HepG2 (cell line): ENCODE data around the gene HDLBP. TPM values are rescaled to one million over a fixed set of nuclear protein-coding genes. Genes with fewer than 3 reads are reported as not detected.

ENCODE experiments used
- PPARG ChIP-seq: conservative IDR thresholded peaks from 2 replicates; pipeline ENCODE4 v1.6.1; 2016; ENCODE audit warnings: missing biosample characterization, missing genetic modification reagents
- STAG1 ChIP-seq: sonication (generic); formaldehyde crosslinking; IDR thresholded peaks from 2 replicates; pipeline ENCODE4 v1.4.0; 2020; ENCODE audit warnings: missing genetic modification reagents
- ZNF350 ChIP-seq: sonication (generic); formaldehyde crosslinking; IDR thresholded peaks from 2 replicates; pipeline ENCODE4 v1.4.0; 2020; ENCODE audit warnings: mild to moderate bottlenecking, low read depth, missing genetic modification reagents, borderline replicate concordance
- polyA plus RNA-seq, 8 experiments: library from polyadenylated mRNA; depleted of rRNA in 3 of 8; stranded (reverse) in 7 of 8; unstranded in 1 of 8; fragments of >200 nt; fragmentation: Illumina TruSeq in 4 of 8; extraction: Trizol in 4 of 8; gene quantifications; 2 replicates each; pipeline versions ENCODE4 v1.2.1 to v1.2.3, GENCODE V29; 2011 to 2016; ENCODE audit warnings: low read depth in 4 of 8, missing spikeins in 1 of 8, mixed read lengths in 1 of 8; ENCODE audit not compliant: insufficient read depth in 1 of 8
- total RNA-seq, 5 experiments: library from RNA; depleted of rRNA; stranded (reverse); fragments of >200 nt; fragmentation: Illumina TruSeq; extraction: Trizol; gene quantifications; 2 replicates each; pipeline ENCODE4 v1.2.3, GENCODE V29; 2016; ENCODE audit warnings: low read depth in 1 of 5
- TF ChIP-seq, protein P1 (sequence below): sonication (generic); formaldehyde crosslinking; IDR thresholded peaks from 2 replicates; pipeline ENCODE4 v1.4.0; 2020; ENCODE audit warnings: missing genetic modification reagents
- TF ChIP-seq, protein P2 (sequence below): fragments of 450-650 bp; IDR thresholded peaks from 2 replicates; pipeline ENCODE4 v1.6.1; 2017; ENCODE audit warnings: mild to moderate bottlenecking
- TF ChIP-seq, protein P3 (sequence below): sonication (generic); formaldehyde crosslinking; IDR thresholded peaks from 2 replicates; pipeline ENCODE4 v1.5.0; 2020; ENCODE audit warnings: mild to moderate bottlenecking, missing genetic modification reagents, borderline replicate concordance
- TF ChIP-seq, protein P4 (sequence below): sonication (generic); formaldehyde crosslinking; IDR thresholded peaks from 2 replicates; pipeline ENCODE4 v1.5.1; 2020; ENCODE audit warnings: mild to moderate bottlenecking, missing genetic modification reagents
- TF ChIP-seq, protein P5 (sequence below): sonication (generic); formaldehyde crosslinking; IDR thresholded peaks from 2 replicates; pipeline ENCODE4 v1.5.1; 2020; ENCODE audit warnings: mild to moderate bottlenecking, missing genetic modification reagents, moderate library complexity

HDLBP gene
- total and polyA plus RNA-seq, 2 of the 13 experiments (the other 11 are each of a cell fraction or from before 2014, with no cell fraction given), result 464 to 707 TPM

DNA sequence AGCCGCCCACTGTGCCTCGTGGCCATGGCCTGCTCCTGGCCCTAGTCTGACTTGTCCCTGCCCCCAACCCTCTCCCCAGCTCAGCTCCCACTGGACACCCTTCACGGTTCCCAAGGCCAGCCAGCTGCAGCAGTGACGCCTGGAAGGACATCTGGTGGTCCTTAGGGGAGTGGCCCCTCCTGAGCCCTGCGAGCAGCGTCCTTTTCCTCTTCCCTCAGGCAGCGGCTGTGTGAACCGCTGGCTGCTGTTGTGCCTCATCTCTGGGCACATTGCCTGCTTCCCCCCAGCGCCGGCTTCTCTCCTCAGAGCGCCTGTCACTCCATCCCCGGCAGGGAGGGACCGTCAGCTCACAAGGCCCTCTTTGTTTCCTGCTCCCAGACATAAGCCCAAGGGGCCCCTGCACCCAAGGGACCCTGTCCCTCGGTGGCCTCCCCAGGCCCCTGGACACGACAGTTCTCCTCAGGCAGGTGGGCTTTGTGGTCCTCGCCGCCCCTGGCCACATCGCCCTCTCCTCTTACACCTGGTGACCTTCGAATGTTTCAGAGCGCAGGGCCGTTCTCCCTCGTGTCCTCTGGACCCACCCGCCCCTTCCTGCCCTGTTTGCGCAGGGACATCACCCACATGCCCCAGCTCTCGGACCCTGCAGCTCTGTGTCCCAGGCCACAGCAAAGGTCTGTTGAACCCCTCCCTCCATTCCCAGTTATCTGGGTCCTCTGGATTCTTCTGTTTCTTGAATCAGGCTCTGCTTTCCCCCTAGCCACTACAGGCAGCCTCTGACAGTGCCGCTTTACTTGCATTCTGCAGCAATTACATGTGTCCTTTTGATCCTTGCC lies 91.2 kb downstream of the HDLBP start (continued):
- TF ChIP-seq, protein P1, sequence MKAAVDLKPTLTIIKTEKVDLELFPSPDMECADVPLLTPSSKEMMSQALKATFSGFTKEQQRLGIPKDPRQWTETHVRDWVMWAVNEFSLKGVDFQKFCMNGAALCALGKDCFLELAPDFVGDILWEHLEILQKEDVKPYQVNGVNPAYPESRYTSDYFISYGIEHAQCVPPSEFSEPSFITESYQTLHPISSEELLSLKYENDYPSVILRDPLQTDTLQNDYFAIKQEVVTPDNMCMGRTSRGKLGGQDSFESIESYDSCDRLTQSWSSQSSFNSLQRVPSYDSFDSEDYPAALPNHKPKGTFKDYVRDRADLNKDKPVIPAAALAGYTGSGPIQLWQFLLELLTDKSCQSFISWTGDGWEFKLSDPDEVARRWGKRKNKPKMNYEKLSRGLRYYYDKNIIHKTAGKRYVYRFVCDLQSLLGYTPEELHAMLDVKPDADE (CRISPR knock-in tag), result peak; percentile 85; the same call in 1 of the 2 replicates
- TF ChIP-seq PPARG (CRISPR knock-in tag) (no peak; the same call in 1 of the 2 replicates), STAG1 (CRISPR knock-in tag) (no peak; the same call in 1 of the 2 replicates), ZNF350 (CRISPR knock-in tag) (no peak)
- TF ChIP-seq, protein P2, sequence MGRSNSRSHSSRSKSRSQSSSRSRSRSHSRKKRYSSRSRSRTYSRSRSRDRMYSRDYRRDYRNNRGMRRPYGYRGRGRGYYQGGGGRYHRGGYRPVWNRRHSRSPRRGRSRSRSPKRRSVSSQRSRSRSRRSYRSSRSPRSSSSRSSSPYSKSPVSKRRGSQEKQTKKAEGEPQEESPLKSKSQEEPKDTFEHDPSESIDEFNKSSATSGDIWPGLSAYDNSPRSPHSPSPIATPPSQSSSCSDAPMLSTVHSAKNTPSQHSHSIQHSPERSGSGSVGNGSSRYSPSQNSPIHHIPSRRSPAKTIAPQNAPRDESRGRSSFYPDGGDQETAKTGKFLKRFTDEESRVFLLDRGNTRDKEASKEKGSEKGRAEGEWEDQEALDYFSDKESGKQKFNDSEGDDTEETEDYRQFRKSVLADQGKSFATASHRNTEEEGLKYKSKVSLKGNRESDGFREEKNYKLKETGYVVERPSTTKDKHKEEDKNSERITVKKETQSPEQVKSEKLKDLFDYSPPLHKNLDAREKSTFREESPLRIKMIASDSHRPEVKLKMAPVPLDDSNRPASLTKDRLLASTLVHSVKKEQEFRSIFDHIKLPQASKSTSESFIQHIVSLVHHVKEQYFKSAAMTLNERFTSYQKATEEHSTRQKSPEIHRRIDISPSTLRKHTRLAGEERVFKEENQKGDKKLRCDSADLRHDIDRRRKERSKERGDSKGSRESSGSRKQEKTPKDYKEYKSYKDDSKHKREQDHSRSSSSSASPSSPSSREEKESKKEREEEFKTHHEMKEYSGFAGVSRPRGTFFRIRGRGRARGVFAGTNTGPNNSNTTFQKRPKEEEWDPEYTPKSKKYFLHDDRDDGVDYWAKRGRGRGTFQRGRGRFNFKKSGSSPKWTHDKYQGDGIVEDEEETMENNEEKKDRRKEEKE, result no peak
- TF ChIP-seq, protein P3, sequence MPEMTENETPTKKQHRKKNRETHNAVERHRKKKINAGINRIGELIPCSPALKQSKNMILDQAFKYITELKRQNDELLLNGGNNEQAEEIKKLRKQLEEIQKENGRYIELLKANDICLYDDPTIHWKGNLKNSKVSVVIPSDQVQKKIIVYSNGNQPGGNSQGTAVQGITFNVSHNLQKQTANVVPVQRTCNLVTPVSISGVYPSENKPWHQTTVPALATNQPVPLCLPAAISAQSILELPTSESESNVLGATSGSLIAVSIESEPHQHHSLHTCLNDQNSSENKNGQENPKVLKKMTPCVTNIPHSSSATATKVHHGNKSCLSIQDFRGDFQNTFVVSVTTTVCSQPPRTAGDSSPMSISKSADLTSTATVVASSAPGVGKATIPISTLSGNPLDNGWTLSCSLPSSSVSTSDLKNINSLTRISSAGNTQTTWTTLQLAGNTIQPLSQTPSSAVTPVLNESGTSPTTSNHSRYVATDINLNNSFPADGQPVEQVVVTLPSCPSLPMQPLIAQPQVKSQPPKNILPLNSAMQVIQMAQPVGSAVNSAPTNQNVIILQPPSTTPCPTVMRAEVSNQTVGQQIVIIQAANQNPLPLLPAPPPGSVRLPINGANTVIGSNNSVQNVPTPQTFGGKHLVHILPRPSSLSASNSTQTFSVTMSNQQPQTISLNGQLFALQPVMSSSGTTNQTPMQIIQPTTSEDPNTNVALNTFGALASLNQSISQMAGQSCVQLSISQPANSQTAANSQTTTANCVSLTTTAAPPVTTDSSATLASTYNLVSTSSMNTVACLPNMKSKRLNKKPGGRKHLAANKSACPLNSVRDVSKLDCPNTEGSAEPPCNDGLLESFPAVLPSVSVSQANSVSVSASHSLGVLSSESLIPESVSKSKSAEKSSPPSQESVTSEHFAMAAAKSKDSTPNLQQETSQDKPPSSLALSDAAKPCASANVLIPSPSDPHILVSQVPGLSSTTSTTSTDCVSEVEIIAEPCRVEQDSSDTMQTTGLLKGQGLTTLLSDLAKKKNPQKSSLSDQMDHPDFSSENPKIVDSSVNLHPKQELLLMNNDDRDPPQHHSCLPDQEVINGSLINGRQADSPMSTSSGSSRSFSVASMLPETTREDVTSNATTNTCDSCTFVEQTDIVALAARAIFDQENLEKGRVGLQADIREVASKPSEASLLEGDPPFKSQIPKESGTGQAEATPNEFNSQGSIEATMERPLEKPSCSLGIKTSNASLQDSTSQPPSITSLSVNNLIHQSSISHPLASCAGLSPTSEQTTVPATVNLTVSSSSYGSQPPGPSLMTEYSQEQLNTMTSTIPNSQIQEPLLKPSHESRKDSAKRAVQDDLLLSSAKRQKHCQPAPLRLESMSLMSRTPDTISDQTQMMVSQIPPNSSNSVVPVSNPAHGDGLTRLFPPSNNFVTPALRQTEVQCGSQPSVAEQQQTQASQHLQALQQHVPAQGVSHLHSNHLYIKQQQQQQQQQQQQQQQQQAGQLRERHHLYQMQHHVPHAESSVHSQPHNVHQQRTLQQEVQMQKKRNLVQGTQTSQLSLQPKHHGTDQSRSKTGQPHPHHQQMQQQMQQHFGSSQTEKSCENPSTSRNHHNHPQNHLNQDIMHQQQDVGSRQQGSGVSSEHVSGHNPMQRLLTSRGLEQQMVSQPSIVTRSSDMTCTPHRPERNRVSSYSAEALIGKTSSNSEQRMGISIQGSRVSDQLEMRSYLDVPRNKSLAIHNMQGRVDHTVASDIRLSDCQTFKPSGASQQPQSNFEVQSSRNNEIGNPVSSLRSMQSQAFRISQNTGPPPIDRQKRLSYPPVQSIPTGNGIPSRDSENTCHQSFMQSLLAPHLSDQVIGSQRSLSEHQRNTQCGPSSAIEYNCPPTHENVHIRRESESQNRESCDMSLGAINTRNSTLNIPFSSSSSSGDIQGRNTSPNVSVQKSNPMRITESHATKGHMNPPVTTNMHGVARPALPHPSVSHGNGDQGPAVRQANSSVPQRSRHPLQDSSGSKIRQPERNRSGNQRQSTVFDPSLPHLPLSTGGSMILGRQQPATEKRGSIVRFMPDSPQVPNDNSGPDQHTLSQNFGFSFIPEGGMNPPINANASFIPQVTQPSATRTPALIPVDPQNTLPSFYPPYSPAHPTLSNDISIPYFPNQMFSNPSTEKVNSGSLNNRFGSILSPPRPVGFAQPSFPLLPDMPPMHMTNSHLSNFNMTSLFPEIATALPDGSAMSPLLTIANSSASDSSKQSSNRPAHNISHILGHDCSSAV, result no peak
- TF ChIP-seq, protein P4, sequence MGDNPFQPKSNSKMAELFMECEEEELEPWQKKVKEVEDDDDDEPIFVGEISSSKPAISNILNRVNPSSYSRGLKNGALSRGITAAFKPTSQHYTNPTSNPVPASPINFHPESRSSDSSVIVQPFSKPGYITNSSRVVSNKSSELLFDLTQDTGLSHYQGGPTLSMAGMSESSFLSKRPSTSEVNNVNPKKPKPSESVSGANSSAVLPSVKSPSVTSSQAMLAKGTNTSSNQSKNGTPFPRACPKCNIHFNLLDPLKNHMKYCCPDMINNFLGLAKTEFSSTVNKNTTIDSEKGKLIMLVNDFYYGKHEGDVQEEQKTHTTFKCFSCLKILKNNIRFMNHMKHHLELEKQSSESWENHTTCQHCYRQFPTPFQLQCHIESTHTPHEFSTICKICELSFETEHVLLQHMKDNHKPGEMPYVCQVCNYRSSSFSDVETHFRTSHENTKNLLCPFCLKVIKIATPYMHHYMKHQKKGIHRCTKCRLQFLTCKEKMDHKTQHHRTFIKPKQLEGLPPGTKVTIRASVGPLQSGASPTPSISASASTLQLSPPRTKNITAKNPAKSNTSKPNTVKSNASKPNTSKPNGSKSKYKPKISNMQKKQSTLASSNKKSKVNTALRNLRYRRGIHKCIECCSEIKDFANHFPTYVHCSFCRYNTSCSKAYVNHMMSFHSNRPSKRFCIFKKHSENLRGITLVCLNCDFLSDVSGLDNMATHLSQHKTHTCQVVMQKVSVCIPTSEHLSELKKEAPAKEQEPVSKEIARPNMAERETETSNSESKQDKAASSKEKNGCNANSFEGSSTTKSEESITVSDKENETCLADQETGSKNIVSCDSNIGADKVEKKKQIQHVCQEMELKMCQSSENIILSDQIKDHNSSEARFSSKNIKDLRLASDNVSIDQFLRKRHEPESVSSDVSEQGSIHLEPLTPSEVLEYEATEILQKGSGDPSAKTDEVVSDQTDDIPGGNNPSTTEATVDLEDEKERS (CRISPR knock-in tag), result 0 out of 2 replicates have a peak, but pooled peaks have one; percentile 22
- TF ChIP-seq, protein P5, sequence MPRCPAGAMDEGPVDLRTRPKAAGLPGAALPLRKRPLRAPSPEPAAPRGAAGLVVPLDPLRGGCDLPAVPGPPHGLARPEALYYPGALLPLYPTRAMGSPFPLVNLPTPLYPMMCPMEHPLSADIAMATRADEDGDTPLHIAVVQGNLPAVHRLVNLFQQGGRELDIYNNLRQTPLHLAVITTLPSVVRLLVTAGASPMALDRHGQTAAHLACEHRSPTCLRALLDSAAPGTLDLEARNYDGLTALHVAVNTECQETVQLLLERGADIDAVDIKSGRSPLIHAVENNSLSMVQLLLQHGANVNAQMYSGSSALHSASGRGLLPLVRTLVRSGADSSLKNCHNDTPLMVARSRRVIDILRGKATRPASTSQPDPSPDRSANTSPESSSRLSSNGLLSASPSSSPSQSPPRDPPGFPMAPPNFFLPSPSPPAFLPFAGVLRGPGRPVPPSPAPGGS (CRISPR knock-in tag), result 0 out of 2 replicates have a peak, but pooled peaks have one; percentile 46
